Suprapubic skin (tissue), 4 donors: ENCODE results near the gene ZNF467.

Experiments
- CTCF ChIP-seq, 2 donors: fragments of 200-600 bp in 1 of 2; fragments of 450-650 bp in 1 of 2; sonication (generic) in 1 of 2; IDR thresholded peaks; one replicate each; pipeline ENCODE4 v1.5.1; 2016 to 2019; ENCODE audit warnings: antibody characterized with exemption in 2 of 2, mild to moderate bottlenecking in 1 of 2, moderate library complexity in 1 of 2
- POLR2A ChIP-seq, 2 donors: fragments of 450-650 bp; IDR thresholded peaks; one replicate each; pipeline ENCODE4 v1.6.1; 2017; ENCODE audit warnings: antibody characterized with exemption in 2 of 2, mild to moderate bottlenecking in 2 of 2, moderate library complexity in 2 of 2
- POLR2AphosphoS5 ChIP-seq, 3 donors: sonication (generic); formaldehyde crosslinking; IDR thresholded peaks; one replicate each; pipeline ENCODE4 v1.6.1; 2017; ENCODE audit warnings: antibody characterized with exemption in 3 of 3

- TF ChIP-seq POLR2AphosphoS5 (IDR thresholded peaks at IDR 0.05) (no peak), CTCF (IDR thresholded peaks at IDR 0.05) (no peak), POLR2A (IDR thresholded peaks at IDR 0.05) (no peak)
Observed at GRCh38 chr7:149759093-149759860, 14.1 kb downstream of the ZNF467 start.
